HAP-1 (cell line): ENCODE data around the gene ABCC1.
"Not testable (repeated sequence)": the region's sequence is repeated elsewhere in the genome, so short reads cannot be mapped to it uniquely, and the experiment has no call there.

Source experiments
- DNase-seq, 2 experiments: peaks; one replicate each; pipeline ENCODE4 v3.0.0-alpha.2; 2016 to 2020; ENCODE audit warnings: low spot score in 2 of 2
- H3K27me3 ChIP-seq: fragments of 250-450 bp; sonication (Bioruptor Pico); 2 replicates; pipeline ENCODE4 v1.5.1; 2020; ENCODE audit warnings: low read depth, mild to moderate bottlenecking, moderate library complexity
- H3K36me3 ChIP-seq: fragments of 250-450 bp; sonication (Bioruptor Pico); replicated peaks from 2 replicates; pipeline ENCODE4 v1.5.1; 2020; ENCODE audit warnings: mild to moderate bottlenecking
- H3K4me1 ChIP-seq: fragments of 250-450 bp; sonication (Bioruptor Pico); 2 replicates; pipeline ENCODE4 v1.5.1; 2020; ENCODE audit warnings: mild to moderate bottlenecking
- H3K4me3 ChIP-seq: fragments of 250-450 bp; sonication (Bioruptor Pico); 2 replicates; pipeline ENCODE4 v1.5.1; 2020; ENCODE audit warnings: mild to moderate bottlenecking, moderate library complexity
- H3K9me3 ChIP-seq: fragments of 250-450 bp; sonication (Bioruptor Pico); 2 replicates; pipeline ENCODE4 v1.5.1; 2020; ENCODE audit warnings: mild to moderate bottlenecking, moderate library complexity
- in situ Hi-C: fragments of 300-500 bp; cut with MboI; formaldehyde crosslinking; loops from 3 replicates; pipeline ENCODE4 v1.14.3; 2020; ENCODE audit warnings: low sequenced_read_pairs, inconsistent platforms, mixed read lengths

Gene ABCC1

GRCh38 chr16:15925631-15926030 lies 23.8 kb upstream of the ABCC1 start:
- in situ Hi-C loops: no loop called here
- H3K27me3 ChIP-seq: no peaks in the 10 kb centered on the region
- DNase-seq: no peak
- H3K36me3 ChIP-seq: no peaks in the 10 kb centered on the region
- no peaks in the 10 kb centered on the region for H3K9me3 ChIP-seq
- H3K4me1 ChIP-seq: no peaks in the 10 kb centered on the region
- no peak overlapping the region for H3K4me3 ChIP-seq

DNA sequence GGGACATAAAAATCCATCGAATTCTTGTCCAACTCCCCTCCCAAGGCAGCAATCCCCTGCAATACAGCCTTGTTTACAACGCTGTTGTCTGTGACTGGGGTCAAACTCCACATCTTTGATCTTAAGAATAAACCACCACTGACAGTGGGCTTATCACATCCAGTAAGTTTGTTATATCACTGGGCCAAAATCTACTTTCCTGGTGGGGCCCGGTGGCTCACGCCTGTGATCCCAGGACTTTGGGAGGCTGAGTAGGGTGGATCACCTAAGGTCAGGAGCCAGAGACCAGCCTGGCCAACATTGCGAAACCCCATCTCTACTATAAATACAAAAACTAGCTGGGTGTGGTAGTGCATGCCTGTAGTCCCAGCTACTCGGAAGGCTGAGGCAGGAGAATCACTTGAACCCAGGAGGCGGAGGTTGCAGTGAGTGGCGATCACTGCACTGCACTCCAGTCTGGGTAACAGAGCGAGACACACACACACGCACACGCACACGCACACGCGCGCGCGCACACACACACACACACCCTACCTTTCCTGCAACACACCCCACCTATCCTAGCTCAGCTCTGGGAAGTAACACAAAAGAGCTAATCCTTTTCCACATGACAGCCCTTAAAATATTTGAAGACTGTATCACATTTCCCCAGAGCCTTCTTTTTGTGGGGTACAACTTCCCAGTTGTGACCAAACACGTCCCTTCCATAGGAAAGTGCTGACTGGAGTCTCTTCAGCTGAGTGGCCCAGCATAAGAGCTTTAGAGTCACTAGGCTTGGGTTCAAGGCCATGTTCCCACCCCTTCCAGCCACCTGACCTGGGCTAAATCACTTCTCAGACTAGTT lies 20.9 kb upstream of the ABCC1 start:
- in situ Hi-C loops: no loop called here
- Histone ChIP-seq H3K36me3 (no peaks in the 10 kb centered on the region), H3K9me3 (no peaks in the 10 kb centered on the region), H3K27me3 (no peaks in the 10 kb centered on the region), H3K4me3 (no peak overlapping the region), H3K4me1 (no peaks in the 10 kb centered on the region)
- no peak for DNase-seq

GRCh38 chr16:15932939-15933338 lies 16.5 kb upstream of the ABCC1 start:
- Histone ChIP-seq H3K9me3 (no peaks in the 10 kb centered on the region), H3K4me1 (no peaks in the 10 kb centered on the region), H3K27me3 (no peaks in the 10 kb centered on the region; the same call in 1 of the 2 replicates), H3K36me3 (no peaks in the 10 kb centered on the region), H3K4me3 (no peak overlapping the region)
- in situ Hi-C loops: no loop called here
- no peak for DNase-seq

GRCh38 chr16:15933781-15934180 lies 15.6 kb upstream of the ABCC1 start:
- H3K4me3 ChIP-seq: no peak overlapping the region
- no peaks in the 10 kb centered on the region for H3K36me3 ChIP-seq
- no peaks in the 10 kb centered on the region for H3K4me1 ChIP-seq
- H3K27me3 ChIP-seq: no peaks in the 10 kb centered on the region; the same call in 1 of the 2 replicates
- DNase-seq: no peak
- in situ Hi-C loops: no loop called here
- no peaks in the 10 kb centered on the region for H3K9me3 ChIP-seq

DNA sequence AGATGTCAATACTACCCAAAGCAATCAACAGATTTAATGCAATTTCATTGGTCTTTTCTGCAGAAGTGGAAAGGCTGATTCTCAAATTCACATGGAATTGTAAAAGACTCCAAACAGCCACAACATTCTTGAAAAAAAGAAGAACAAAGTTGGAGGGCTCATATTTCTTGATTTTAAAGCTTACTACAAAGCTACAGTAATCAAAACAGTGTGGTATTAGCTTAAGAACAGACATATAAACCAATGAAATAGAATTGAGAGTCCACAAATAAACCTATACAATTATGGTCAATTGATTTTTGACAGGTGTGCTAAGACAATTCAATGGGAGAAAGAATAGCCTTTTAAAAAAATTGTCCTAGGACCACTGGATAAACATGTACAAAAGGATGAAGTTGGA lies 14.4 kb upstream of the ABCC1 start:
- no peaks in the 10 kb centered on the region for H3K9me3 ChIP-seq
- no peak overlapping the region for H3K4me3 ChIP-seq
- H3K4me1 ChIP-seq: no peaks in the 10 kb centered on the region
- in situ Hi-C loops: no loop called here
- H3K36me3 ChIP-seq: no peaks in the 10 kb centered on the region
- no peaks in the 10 kb centered on the region; the same call in 1 of the 2 replicates for H3K27me3 ChIP-seq
- DNase-seq: no peak

- H3K4me3 ChIP-seq, H3K4me1 ChIP-seq, H3K27me3 ChIP-seq, in situ Hi-C loops, H3K9me3 ChIP-seq, DNase-seq, H3K36me3 ChIP-seq: not testable (repeated sequence)
Observed at GRCh38 chr16:15936809-15937208, 12.6 kb upstream of the ABCC1 start.

DNA sequence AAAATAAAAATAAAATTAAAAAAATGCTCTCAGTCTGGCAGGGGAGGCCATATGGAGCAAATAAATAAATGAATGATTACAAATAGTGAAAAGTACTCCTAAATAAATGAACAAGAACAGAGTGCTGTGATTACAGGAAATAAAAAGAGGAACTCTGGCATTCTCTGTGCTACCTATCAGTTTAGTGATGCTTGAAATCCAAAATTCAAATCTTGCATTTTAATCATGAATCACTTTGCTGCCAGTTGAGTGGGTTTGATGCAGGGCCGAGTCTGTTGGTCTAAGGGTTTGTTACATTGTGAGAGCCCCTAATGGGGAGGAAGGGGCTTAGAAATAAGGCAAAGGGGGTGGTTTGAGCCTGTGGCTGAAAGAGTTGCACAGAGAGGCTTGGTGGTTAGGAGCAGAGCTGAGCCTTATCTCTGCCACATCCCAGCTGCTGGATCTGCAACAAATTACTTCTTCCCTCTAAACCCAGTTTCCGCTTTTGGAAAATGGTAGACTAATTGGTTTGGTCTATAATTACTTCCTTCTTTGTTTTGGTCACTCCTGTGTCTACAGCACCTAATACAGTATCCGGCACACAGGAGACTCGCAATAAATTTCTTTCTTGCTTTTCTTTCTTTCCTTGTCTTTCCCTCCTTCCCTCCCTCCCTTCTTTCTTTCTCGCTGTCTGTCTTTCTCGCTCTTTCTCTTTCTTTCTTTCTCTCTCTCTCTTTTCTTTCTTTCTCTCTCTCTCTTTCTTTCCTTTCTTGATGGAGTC lies 6.3 kb upstream of the ABCC1 start:
- no peak for DNase-seq
- Histone ChIP-seq H3K36me3 (no peaks in the 10 kb centered on the region), H3K4me3 (no peak overlapping the region), H3K4me1 (peaks cover 13% of the 10 kb centered on the region), H3K9me3 (no peaks in the 10 kb centered on the region), H3K27me3 (no peaks in the 10 kb centered on the region)
- in situ Hi-C loops: no loop called here

DNA sequence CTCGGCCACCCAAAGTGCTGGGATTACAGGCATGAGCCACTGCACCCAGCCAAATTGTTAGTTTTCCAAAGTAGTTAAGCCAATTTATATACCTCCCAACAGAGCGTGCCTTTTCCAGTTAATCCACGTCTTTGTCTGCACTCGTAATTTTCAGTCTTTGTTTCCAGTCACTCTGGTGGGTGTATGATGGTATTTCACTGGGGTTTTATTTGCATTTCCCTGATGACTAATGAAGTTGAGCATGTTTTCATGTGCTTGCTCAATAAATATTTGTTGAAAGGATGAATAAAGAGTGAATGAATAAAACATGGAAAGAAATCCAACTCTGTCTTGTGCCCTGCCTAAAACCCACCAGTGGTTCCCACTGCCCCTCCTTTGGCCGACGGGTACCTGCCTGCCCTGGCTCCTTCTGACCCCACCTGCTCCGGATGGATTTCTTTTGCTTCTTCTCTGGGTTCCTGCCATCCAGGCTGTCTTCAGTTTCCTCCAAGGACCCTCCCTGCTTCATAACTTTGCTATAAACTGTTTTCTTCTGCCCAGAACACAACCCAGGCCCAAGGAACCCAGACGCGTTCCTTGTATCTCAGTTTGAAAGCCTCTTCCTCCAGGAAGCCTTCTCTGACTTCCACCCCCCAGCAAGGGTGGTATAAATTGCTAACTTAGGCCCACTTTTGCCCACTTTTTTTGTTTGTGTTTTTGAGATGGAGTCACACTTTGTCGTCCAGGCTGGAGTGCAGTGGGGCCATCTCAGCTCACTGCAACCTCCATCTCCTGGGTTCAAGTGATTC lies 3.0 kb upstream of the ABCC1 start:
- peak; percentile 56 to 77 for DNase-seq

DNA sequence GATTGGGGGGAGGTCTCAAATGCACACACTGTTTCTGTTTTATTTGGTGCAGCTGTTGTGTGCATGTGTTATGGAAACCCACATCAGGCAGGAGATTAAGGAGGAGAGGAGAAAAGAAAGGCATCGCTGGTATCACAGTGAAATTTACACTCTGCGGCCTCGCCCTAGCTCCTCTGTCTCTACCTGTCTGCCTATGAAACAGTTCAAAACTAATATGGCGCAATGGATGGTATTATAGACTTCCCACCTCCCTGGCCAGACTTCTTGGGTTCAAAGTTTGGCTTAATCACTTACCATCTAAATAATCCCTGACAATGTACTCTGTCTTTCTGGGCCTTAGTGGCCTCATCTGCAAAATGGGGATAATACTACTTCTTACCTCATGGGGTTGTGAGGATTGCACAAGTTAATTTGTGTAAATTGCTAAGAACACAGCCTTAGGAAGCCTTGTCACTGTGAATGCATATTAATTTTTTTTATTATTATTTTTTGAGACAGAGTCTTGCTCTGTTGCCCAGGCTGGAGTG lies 1.4 kb upstream of the ABCC1 start:
- H3K36me3 ChIP-seq: no peaks in the 10 kb centered on the region; the same call in 1 of the 2 replicates
- no peak overlapping the region for H3K4me3 ChIP-seq
- H3K9me3 ChIP-seq: no peaks in the 10 kb centered on the region
- in situ Hi-C loops: no loop called here
- peaks cover 29% of the 10 kb centered on the region for H3K4me1 ChIP-seq
- DNase-seq: no peak
- H3K27me3 ChIP-seq: no peaks in the 10 kb centered on the region

More for the DNA sequence above, 3.0 kb upstream of the ABCC1 start:
- Histone ChIP-seq H3K36me3 (no peaks in the 10 kb centered on the region), H3K4me3 (no peak overlapping the region), H3K4me1 (peaks cover 20% of the 10 kb centered on the region), H3K27me3 (no peaks in the 10 kb centered on the region), H3K9me3 (no peaks in the 10 kb centered on the region)
- in situ Hi-C loops: no loop called here

- Histone ChIP-seq H3K9me3 (no peaks in the 10 kb centered on the region), H3K4me3 (peak overlapping the region; percentile 34), H3K27me3 (no peaks in the 10 kb centered on the region), H3K4me1 (peaks cover 29% of the 10 kb centered on the region), H3K36me3 (no peaks in the 10 kb centered on the region; the same call in 1 of the 2 replicates)
- DNase-seq: no peak
- in situ Hi-C loops: no loop called here
Observed at GRCh38 chr16:15948532-15949209, 745 bp upstream of the ABCC1 start.

- peak overlapping the region; percentile 65 for H3K4me3 ChIP-seq
- H3K4me1 ChIP-seq: peaks cover 29% of the 10 kb centered on the region
- peak; percentile 68 to 72 for DNase-seq
- H3K9me3 ChIP-seq: no peaks in the 10 kb centered on the region
- in situ Hi-C loops: no loop called here
- H3K36me3 ChIP-seq: no peaks in the 10 kb centered on the region; the same call in 1 of the 2 replicates
- no peaks in the 10 kb centered on the region for H3K27me3 ChIP-seq
Observed at GRCh38 chr16:15950161-15950854, 892 bp downstream of the ABCC1 start.

- H3K27me3 ChIP-seq: no peaks in the 10 kb centered on the region
- peaks cover 23% of the 10 kb centered on the region for H3K4me1 ChIP-seq
- in situ Hi-C loops: no loop called here
- H3K4me3 ChIP-seq: peak overlapping the region; percentile 65
- no peaks in the 10 kb centered on the region for H3K9me3 ChIP-seq
- H3K36me3 ChIP-seq: no peaks in the 10 kb centered on the region; the same call in 1 of the 2 replicates
- DNase-seq: no peak
Observed at GRCh38 chr16:15950869-15951268, 1.5 kb downstream of the ABCC1 start.
